ENCODE measurements around the gene TRIP13.

The TRIP13 gene

DNA sequence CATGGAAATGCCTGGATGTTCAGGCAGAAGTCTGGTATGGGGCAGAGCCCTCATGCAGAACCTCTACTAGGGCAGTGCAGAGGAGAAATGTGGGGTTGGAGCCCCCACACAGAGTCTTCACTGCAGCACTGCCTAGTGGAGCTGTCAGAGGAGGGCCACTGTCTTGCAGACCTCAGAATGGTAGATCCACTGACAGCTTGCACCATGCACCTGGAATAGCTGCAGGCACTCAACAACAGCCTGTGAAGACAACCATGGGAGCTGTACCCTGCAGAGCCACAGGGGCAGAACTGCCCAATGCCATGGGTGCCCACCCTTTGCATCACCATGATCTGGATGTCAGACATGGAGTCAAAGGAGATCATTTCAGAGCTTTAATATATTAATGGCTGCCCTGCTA is 36.9 kb downstream of the TRIP13 start:
- TF ChIP-seq, protein P1, sequence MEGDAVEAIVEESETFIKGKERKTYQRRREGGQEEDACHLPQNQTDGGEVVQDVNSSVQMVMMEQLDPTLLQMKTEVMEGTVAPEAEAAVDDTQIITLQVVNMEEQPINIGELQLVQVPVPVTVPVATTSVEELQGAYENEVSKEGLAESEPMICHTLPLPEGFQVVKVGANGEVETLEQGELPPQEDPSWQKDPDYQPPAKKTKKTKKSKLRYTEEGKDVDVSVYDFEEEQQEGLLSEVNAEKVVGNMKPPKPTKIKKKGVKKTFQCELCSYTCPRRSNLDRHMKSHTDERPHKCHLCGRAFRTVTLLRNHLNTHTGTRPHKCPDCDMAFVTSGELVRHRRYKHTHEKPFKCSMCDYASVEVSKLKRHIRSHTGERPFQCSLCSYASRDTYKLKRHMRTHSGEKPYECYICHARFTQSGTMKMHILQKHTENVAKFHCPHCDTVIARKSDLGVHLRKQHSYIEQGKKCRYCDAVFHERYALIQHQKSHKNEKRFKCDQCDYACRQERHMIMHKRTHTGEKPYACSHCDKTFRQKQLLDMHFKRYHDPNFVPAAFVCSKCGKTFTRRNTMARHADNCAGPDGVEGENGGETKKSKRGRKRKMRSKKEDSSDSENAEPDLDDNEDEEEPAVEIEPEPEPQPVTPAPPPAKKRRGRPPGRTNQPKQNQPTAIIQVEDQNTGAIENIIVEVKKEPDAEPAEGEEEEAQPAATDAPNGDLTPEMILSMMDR (IDR thresholded peaks at IDR 0.05; ENCODE audit: low read depth, low read length, missing control alignments): no peak
- H3K27ac ChIP-seq: no peak overlapping the region
- peaks cover 19% of the 10 kb centered on the region for H3K27me3 ChIP-seq (replicated peaks)
- no peak overlapping the region for H3K4me3 ChIP-seq (ENCODE audit: low read depth, low read length)
- H3K36me3 ChIP-seq (replicated peaks): no peaks in the 10 kb centered on the region
- in situ Hi-C loops (cut with HindIII; ENCODE audit: low pct_ligation_motif_present, low sequenced_read_pairs): loop anchor here (25.0 kb wide), 1 partner anchor 233 kb away; no protein-coding TSS in a partner anchor
- no peak for DNase-seq

DNA sequence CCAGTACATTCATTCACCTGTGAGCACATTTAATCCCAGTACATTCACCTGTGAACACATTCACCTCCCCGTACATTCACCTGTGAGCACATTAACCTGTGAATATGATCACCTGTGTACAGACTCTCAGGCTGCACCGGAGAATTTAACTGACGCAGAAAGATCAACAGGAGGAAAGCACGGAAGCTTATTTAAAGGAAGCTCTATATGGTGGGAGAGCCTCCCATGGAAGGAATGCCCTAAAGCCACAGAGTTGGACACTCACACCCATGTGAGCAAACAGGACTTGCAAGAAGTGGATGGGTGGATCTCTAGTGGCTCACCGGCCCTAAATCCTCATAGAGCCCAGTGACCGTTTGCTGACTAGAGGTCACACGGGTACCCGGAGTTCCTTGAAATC is 38.2 kb downstream of the TRIP13 start:
- Histone ChIP-seq H3K27ac (no peak overlapping the region), H3K4me3 (ENCODE audit: low read depth, low read length) (no peak overlapping the region), H3K36me3 (replicated peaks) (no peaks in the 10 kb centered on the region), H3K27me3 (replicated peaks) (peaks cover 22% of the 10 kb centered on the region)
- DNase-seq: no peak
- TF ChIP-seq, protein P1 (IDR thresholded peaks at IDR 0.05; ENCODE audit: low read depth, low read length, missing control alignments): no peak
- in situ Hi-C loops (cut with HindIII; ENCODE audit: low pct_ligation_motif_present, low sequenced_read_pairs): loop anchor here (25.0 kb wide), 1 partner anchor 231 kb away; no protein-coding TSS in a partner anchor

DNA sequence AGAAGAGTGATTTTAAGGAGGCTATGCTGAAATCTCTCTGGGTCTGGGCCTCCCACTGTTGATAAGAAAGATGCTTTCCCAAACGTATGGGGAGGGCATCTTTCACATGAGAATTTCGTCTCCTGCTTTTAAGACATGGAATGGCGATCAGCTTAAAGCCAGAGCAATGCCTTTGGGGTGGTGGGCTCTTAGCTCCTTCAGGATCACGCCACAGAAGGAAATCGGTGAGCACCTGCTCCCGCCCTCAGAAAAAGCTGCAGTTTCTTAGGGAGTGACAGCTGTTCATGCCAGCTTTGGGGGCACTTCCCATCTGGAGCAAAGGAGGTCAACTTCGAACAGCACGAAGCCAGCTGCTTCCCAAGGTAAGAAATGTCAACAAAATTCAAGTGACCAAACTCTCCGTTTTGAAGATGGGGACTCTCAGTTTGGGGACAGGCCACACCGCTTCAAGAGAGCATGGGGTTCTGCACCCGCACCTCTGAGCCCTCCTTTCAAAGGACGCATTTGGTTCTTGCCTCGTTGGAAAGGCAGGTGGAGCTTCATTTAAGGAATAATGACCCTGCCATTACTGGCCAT is 39.0 kb downstream of the TRIP13 start:
- Histone ChIP-seq H3K27me3 (replicated peaks) (peaks cover 16% of the 10 kb centered on the region), H3K36me3 (replicated peaks) (no peaks in the 10 kb centered on the region), H3K27ac (no peak overlapping the region), H3K4me3 (ENCODE audit: low read depth, low read length) (no peak overlapping the region)
- no peak for DNase-seq
- TF ChIP-seq, protein P1 (IDR thresholded peaks at IDR 0.05; ENCODE audit: low read depth, low read length, missing control alignments): no peak
- in situ Hi-C loops (cut with HindIII; ENCODE audit: low pct_ligation_motif_present, low sequenced_read_pairs): loop anchor here (25.0 kb wide), 1 partner anchor 231 kb away; no protein-coding TSS in a partner anchor

DNA sequence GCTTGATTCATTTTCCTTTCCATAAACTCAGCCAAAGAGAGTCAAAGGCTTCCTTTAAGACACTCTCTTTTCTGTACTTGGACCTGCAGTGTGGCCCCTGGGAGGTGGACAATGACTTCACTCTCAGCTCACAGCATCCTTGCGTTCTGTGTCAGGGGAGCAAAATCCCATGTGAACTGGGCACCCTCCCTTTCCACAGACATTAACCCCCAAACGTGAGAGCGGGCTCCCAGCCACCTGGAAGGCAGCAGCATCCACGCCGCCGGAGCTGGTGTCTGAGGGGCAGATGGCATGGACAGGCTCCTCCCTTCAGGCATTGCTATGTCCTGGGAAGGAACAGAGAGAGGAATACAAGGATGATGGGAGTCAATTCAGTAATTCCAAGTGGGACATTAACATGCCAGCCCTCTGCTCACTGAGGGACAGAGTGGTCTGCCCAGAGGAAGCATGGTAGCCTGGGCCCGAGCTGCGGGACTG is 39.5 kb downstream of the TRIP13 start:
- H3K27ac ChIP-seq: no peak overlapping the region
- TF ChIP-seq, protein P1 (IDR thresholded peaks at IDR 0.05; ENCODE audit: low read depth, low read length, missing control alignments): no peak
- in situ Hi-C loops (cut with HindIII; ENCODE audit: low pct_ligation_motif_present, low sequenced_read_pairs): loop anchor here (25.0 kb wide), 1 partner anchor 230 kb away; no protein-coding TSS in a partner anchor
- H3K4me3 ChIP-seq (ENCODE audit: low read depth, low read length): no peak overlapping the region
- no peaks in the 10 kb centered on the region for H3K36me3 ChIP-seq (replicated peaks)
- H3K27me3 ChIP-seq (replicated peaks): peaks cover 14% of the 10 kb centered on the region
- no peak for DNase-seq

DNA sequence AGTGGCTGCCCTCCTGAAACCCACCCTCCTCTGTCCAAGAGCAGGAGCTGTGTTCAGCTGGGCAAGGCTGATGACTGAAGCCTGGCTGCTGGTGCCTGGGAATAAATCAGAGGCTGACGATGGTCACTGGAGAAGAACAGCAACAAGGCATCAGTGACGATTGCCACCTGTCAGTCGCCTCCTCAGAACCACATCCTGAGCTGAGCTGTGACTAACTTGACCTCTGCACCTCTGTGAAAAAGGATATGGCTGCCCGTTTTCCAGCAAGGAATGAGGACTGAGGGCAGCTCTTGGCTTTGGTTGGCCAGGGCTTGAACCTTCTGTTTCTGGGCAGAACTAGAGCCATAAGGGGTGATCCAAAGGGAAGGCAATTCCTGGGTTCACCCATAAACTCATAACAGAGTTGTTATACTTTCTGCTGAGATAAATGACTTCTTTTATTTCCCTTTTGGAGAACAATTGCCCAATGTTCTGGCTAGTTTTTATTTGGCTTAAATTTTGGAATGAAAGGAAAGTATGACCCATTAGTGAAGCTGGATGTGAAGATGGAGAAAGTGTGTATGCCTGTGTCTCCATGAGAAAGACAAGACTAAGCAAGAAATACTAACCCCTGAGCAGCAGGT is 40.1 kb downstream of the TRIP13 start:
- TF ChIP-seq, protein P1 (IDR thresholded peaks at IDR 0.05; ENCODE audit: low read depth, low read length, missing control alignments): no peak
- no peak overlapping the region for H3K4me3 ChIP-seq (ENCODE audit: low read depth, low read length)
- H3K36me3 ChIP-seq (replicated peaks): no peaks in the 10 kb centered on the region
- no peak overlapping the region for H3K27ac ChIP-seq
- peaks cover 15% of the 10 kb centered on the region for H3K27me3 ChIP-seq (replicated peaks)
- no peak for DNase-seq
- in situ Hi-C loops (cut with HindIII; ENCODE audit: low pct_ligation_motif_present, low sequenced_read_pairs): loop anchor here (25.0 kb wide), 1 partner anchor 230 kb away; no protein-coding TSS in a partner anchor

Data from brain microvascular endothelial cell (primary cell).